HG03460 (cell line): Measurements from ENCODE around the gene OR14A2.
A peak's percentile ranks its signal among the peaks of the same experiment; 100 is the strongest.
"Not testable (repeated sequence)": the region's sequence is repeated elsewhere in the genome, so short reads cannot be mapped to it uniquely, and the experiment has no call there.

ENCODE experiments used
- ATAC-seq: cut with Tn5 transposase; IDR thresholded peaks from one replicate; pipeline ENCODE4 v1.9.1; 2021; ENCODE audit not compliant: unreplicated experiment

The OR14A2 gene

GRCh38 chr1:247748041-247748440 lies at the start of gene OR14A2:
OR14A2 (minus strand) TSS chr1:247748141.
- ATAC-seq: no peak

GRCh38 chr1:247797518-247797917 lies 49.6 kb upstream of the OR14A2 start:
- no peak for ATAC-seq

- ATAC-seq: no peak
Measured at GRCh38 chr1:247769603-247770002, 21.7 kb upstream of the OR14A2 start.

- no peak for ATAC-seq
Measured at GRCh38 chr1:247760456-247760855, 12.5 kb upstream of the OR14A2 start, which contains the start of gene OR1C1. OR1C1 (minus strand) TSS chr1:247760556; CDS start chr1:247758406, 2,150 bp downstream.

GRCh38 chr1:247754311-247754710 lies 6.4 kb upstream of the OR14A2 start:
- ATAC-seq: not testable (repeated sequence)

- no peak for ATAC-seq
Measured at GRCh38 chr1:247749870-247750269, 1.9 kb upstream of the OR14A2 start.

GRCh38 chr1:247747616-247748015 lies 325 bp downstream of the OR14A2 start:
- ATAC-seq: no peak

- ATAC-seq: no peak
Measured at GRCh38 chr1:247746391-247746935, 1.5 kb downstream of the OR14A2 start.

GRCh38 chr1:247742215-247742760 lies 5.7 kb downstream of the OR14A2 start:
- not testable (repeated sequence) for ATAC-seq

- ATAC-seq: no peak
Measured at GRCh38 chr1:247741756-247742155, 6.2 kb downstream of the OR14A2 start.

- no peak for ATAC-seq
Measured at GRCh38 chr1:247740721-247741120, 7.2 kb downstream of the OR14A2 start.

- no peak for ATAC-seq
Measured at GRCh38 chr1:247738315-247738714, 9.6 kb downstream of the OR14A2 start, which contains the start of gene OR14K1. OR14K1 (plus strand) TSS chr1:247738615; CDS start chr1:247738615, 0 bp downstream.

- no peak for ATAC-seq
Measured at GRCh38 chr1:247721222-247721621, 26.7 kb downstream of the OR14A2 start.

GRCh38 chr1:247716546-247716945 lies 31.4 kb downstream of the OR14A2 start, which contains the start of gene OR6F1:
OR6F1 (minus strand) TSS chr1:247716646; CDS start chr1:247712755, 3,891 bp downstream.
- no peak for ATAC-seq

- ATAC-seq: no peak
Measured at GRCh38 chr1:247713753-247714152, 34.2 kb downstream of the OR14A2 start.

GRCh38 chr1:247710681-247711080 lies 37.3 kb downstream of the OR14A2 start:
- not testable (repeated sequence) for ATAC-seq

GRCh38 chr1:247701338-247701737 lies 46.6 kb downstream of the OR14A2 start:
- no peak for ATAC-seq

- ATAC-seq: peak; percentile 92
Measured at GRCh38 chr1:247681288-247681897, 66.5 kb downstream of the OR14A2 start.

- no peak for ATAC-seq
Measured at GRCh38 chr1:247680171-247680570, 67.8 kb downstream of the OR14A2 start.

GRCh38 chr1:247679639-247680038 lies 68.3 kb downstream of the OR14A2 start, which contains the start of gene OR13G1:
OR13G1 (minus strand) TSS chr1:247679739; CDS start chr1:247673041, 6,698 bp downstream.
- no peak for ATAC-seq
